BLaER1 treated with 17β-estradiol and CSF1 and Interleukin-3, amounts not matched to agents 10 nM and 100 nM (cell line): ENCODE results near the gene GABRG3.

Experiments
- H3K27ac ChIP-seq, 11 experiments: shearing (Covaris generic); formaldehyde crosslinking; 2 replicates each; pipeline ENCODE4 v1.8.1; 2022
- H3K27me3 ChIP-seq, 11 experiments: shearing (Covaris generic); formaldehyde crosslinking; 2 replicates each; pipeline ENCODE4 v1.8.1; 2022
- H3K36me3 ChIP-seq, 11 experiments: shearing (Covaris generic); formaldehyde crosslinking; 2 replicates each; pipeline ENCODE4 v1.8.1; 2022
- H3K4me1 ChIP-seq, 10 experiments: shearing (Covaris generic); formaldehyde crosslinking; 2 replicates each; pipeline ENCODE4 v1.8.1; 2022
- H3K4me2 ChIP-seq, 11 experiments: shearing (Covaris generic); formaldehyde crosslinking; 2 replicates each; pipeline ENCODE4 v1.8.1; 2022
- H3K4me3 ChIP-seq, 10 experiments: shearing (Covaris generic); formaldehyde crosslinking; 2 replicates each; pipeline ENCODE4 v1.8.1; 2022
- H3K9ac ChIP-seq, 11 experiments: shearing (Covaris generic); formaldehyde crosslinking; 2 replicates each; pipeline ENCODE4 v1.8.1; 2022
- H3K9me3 ChIP-seq, 11 experiments: shearing (Covaris generic); formaldehyde crosslinking; replicated peaks in 1 of 11; 2 replicates each; pipeline ENCODE4 v1.8.1; 2022
- H4K20me1 ChIP-seq, 11 experiments: shearing (Covaris generic); formaldehyde crosslinking; 2 replicates each; pipeline ENCODE4 v1.8.1; 2022
- Cebpa-rat ChIP-seq, 11 experiments: shearing (Covaris generic); IDR thresholded peaks; 2 replicates each; pipeline ENCODE4 v1.8.1; 2022

Gene GABRG3

DNA sequence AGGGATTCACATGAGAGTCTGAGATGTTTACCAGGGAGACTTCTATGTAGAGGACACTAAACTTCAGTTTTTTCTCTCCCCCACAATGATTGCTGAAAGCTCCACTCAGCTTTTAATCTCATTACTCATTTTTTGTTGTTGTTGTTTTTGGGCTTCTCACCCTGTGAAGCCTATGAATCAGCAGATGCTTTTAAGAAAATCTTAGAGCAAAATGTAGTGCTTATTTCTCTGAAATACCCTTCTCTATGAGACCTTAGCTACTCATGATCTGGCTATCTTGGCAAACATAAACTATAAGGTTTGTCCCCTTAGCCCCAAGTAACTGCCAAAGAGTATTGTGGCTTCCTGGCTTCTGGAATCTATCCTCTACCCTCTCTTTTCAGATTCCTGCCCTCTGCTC lies 590.8 kb downstream of the GABRG3 start:
- Histone ChIP-seq H4K20me1 (no peaks in the 10 kb centered on the region), H3K4me2 (no peak overlapping the region), H3K27ac (no peak overlapping the region), H3K4me1 (peaks cover 0 to 18% (median 13%) of the 10 kb centered on the region in 10 experiments; a peak in 13 of 20 replicates), H3K9ac (no peak overlapping the region), H3K27me3 (no peaks in the 10 kb centered on the region), H3K4me3 (no peak overlapping the region), H3K36me3 (no peaks in the 10 kb centered on the region), H3K9me3 (peaks cover 7 to 23% (median 17%) of the 10 kb centered on the region in 11 experiments; a peak in 19 of 22 replicates)
- TF ChIP-seq Cebpa-rat (IDR thresholded peaks at IDR 0.05) = no peak

DNA sequence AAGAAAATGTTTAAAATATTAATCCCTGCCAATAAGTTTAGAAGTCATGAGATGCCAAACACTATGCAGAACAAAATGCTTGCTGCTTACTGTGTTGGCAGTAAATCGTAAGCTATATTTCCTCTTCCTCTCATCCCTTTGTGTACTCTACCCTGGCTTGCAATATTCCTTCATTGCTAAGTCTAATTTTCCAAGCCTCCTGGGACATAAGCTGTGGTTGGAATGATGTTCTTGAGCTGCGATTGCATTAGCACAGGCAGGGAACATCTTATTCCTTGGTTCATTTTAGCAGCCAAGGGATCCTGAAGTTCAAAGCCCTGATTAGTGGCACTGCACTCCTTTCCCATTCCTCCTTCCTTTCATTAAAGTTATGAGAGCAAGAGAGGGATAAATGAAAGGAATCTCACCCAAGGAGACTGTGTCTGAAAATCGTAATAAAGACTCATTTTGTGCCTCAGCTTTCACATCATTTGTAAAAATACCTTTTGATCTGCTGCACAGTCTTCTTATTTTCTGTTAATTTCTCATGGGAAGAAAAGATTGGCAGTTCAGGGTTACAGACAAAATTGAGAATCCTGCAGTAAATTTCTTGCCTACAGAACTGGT lies 592.9 kb downstream of the GABRG3 start:
- no peaks in the 10 kb centered on the region for H4K20me1 ChIP-seq
- no peak for TF ChIP-seq Cebpa-rat (IDR thresholded peaks at IDR 0.05)

DNA sequence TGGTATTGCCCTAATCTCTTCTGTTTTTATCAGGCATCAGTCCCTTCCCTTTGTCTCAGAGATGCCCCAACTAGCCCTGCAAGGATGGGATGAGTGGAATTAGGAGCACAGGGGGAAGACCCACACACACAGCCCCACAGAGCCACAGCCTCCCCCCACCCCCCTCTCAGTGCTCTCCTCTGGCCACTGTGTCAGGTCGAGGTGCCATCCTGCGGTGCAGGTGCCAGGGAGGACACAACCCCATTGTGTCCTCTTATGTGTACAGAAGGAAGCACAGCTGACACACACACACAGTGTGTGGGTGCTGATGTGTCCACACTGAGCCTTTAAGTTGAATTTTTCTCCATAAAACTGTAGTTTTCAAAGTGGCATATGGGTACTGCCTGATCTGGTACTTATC lies 593.7 kb downstream of the GABRG3 start:
- H4K20me1 ChIP-seq = no peaks in the 10 kb centered on the region
- TF ChIP-seq Cebpa-rat (IDR thresholded peaks at IDR 0.05) = no peak
- peaks cover 7 to 20% (median 17%) of the 10 kb centered on the region in 11 experiments; a peak in 19 of 22 replicates for H3K9me3 ChIP-seq
- no peaks in the 10 kb centered on the region for H3K36me3 ChIP-seq
- peaks cover 0 to 18% (median 13%) of the 10 kb centered on the region in 10 experiments; a peak in 13 of 20 replicates for H3K4me1 ChIP-seq
- H3K27ac ChIP-seq = no peak overlapping the region; a peak in 1 of 22 replicates
- H3K27me3 ChIP-seq = no peaks in the 10 kb centered on the region
- no peak overlapping the region for H3K4me3 ChIP-seq
- no peak overlapping the region for H3K9ac ChIP-seq
- no peak overlapping the region for H3K4me2 ChIP-seq

More for the DNA sequence above, 592.9 kb downstream of the GABRG3 start:
- Histone ChIP-seq H3K27ac (no peak overlapping the region), H3K9ac (no peak overlapping the region), H3K27me3 (no peaks in the 10 kb centered on the region), H3K4me3 (no peak overlapping the region), H3K9me3 (peaks cover 7 to 23% (median 17%) of the 10 kb centered on the region in 11 experiments; a peak in 19 of 22 replicates), H3K4me2 (no peak overlapping the region), H3K36me3 (no peaks in the 10 kb centered on the region), H3K4me1 (peaks cover 0 to 18% (median 13%) of the 10 kb centered on the region in 10 experiments; a peak in 13 of 20 replicates)

DNA sequence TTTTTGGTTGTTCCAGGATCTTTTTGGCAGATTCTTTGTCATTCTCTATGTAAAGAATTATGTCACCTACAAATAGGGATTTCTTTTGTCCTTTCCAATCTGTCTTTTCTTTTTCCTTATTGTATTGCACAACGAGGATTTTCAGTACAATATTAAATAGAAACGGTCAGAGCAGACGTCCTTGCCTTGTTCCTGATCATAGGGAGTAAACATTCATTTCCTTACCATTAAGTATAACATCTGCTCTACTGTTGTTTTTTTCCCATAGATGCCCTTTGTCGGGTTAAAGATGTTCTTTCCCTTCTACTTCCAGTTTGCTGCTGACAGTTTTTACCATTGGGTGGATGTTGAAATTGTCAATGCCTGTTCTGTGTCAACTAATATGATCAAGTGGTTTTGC lies 599.8 kb downstream of the GABRG3 start:
- TF ChIP-seq Cebpa-rat (IDR thresholded peaks at IDR 0.05) = no peak
- no peaks in the 10 kb centered on the region for H4K20me1 ChIP-seq
- H3K9me3 ChIP-seq = no peaks in the 10 kb centered on the region
- H3K4me2 ChIP-seq = no peak overlapping the region
- no peak overlapping the region for H3K27ac ChIP-seq
- H3K36me3 ChIP-seq = no peaks in the 10 kb centered on the region
- H3K27me3 ChIP-seq = no peaks in the 10 kb centered on the region
- H3K4me3 ChIP-seq = no peak overlapping the region
- no peak overlapping the region for H3K9ac ChIP-seq
- peaks cover 0 to 11% (median 8%) of the 10 kb centered on the region in 10 experiments; a peak in 13 of 20 replicates for H3K4me1 ChIP-seq

DNA sequence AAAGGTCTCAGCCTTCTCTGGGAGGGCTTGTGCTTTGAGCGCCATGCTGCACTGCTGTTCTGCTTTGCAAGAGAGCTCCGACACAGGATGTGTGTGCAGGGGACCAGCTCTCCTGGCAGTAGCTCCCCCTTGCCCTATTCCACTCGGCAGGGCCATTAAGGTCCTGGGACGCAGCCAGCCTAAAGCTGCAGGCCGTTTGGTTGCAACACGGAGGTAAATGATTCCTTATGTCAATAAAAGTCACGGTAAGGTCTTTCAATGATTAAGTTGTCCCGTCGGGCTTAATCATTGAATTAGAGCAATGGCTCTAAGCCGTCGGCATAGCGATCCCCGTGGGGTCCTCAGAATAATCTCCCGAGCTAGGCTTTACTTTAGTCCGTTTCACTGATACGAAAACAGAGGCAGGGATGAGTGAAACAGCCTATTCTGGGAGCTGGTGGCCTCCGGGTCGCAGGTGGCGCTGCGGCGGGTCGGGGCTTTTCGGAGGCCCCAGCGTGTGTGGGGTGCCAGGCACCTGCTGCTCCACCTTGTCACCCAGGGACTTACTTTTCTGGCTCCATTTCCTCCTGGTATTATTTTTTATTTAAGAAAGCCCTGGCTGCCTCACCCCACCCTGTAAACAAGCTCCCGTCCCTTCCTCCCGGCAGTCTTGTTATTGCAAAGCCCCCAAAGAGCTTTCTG lies 603.0 kb downstream of the GABRG3 start:
- Histone ChIP-seq H3K9me3 (peaks cover 0 to 7% (median 0%) of the 10 kb centered on the region in 11 experiments; a peak in 4 of 22 replicates), H3K27ac (no peak overlapping the region), H3K9ac (no peak overlapping the region), H4K20me1 (no peaks in the 10 kb centered on the region), H3K4me1 (no peaks in the 10 kb centered on the region), H3K27me3 (no peaks in the 10 kb centered on the region), H3K4me2 (no peak overlapping the region), H3K4me3 (no peak overlapping the region), H3K36me3 (no peaks in the 10 kb centered on the region)
- TF ChIP-seq Cebpa-rat (IDR thresholded peaks at IDR 0.05) = no peak

DNA sequence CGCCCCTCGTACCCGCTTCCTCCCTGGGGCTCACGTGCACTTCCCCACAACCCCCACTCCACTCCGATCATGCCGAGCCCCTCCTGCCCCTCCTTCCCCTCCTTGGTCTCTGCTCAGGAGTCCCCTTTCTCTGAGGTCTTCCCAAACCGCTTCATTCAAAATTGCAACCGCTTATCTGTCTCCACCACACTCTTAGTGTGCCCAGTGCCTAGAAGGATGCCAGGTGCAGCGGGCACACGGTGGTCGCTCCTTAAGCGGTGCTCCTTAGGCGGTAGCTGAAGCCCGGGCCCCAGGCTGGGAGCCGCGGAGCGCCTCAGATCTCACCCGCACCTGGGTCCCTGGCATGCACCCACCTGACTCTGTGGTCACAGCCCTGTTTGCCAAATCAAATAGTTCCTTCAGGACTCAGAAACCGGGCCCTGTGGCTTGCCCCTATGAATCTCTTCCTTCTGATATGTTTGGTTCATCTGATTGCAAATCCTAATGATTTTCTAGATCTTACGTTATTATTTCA lies 603.6 kb downstream of the GABRG3 start:
- Histone ChIP-seq H4K20me1 (no peaks in the 10 kb centered on the region), H3K9ac (no peak overlapping the region), H3K4me1 (no peaks in the 10 kb centered on the region), H3K27ac (no peak overlapping the region), H3K9me3 (peaks cover 0 to 7% (median 0%) of the 10 kb centered on the region in 11 experiments; a peak in 4 of 22 replicates), H3K27me3 (no peaks in the 10 kb centered on the region), H3K4me2 (no peak overlapping the region), H3K36me3 (no peaks in the 10 kb centered on the region), H3K4me3 (no peak overlapping the region)
- TF ChIP-seq Cebpa-rat (IDR thresholded peaks at IDR 0.05) = no peak

DNA sequence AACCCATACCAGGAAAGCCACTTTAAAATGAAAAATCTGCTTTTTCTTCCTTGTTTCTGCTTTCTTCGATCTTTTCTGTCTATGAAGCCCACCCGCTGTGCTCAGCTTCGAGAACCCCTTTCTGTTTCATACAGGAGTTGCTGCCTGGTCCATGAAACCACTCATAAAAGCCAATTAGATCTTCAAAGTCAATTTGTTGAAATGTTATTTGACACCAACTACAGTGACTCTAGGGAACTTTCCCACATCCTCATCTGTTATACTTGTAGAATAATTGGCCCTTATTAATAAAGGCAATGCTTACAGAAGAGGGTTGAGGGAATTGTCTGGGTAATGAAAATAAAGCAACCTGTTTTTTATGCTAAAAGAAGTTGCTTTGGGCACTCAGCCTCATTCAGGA lies 604.5 kb downstream of the GABRG3 start:
- no peak for TF ChIP-seq Cebpa-rat (IDR thresholded peaks at IDR 0.05)
- Histone ChIP-seq H3K9me3 (peaks cover 0 to 7% (median 0%) of the 10 kb centered on the region in 11 experiments; a peak in 4 of 22 replicates), H3K27ac (no peak overlapping the region), H3K9ac (no peak overlapping the region), H3K4me2 (no peak overlapping the region), H3K27me3 (no peaks in the 10 kb centered on the region), H3K4me1 (no peaks in the 10 kb centered on the region), H4K20me1 (no peaks in the 10 kb centered on the region), H3K4me3 (no peak overlapping the region), H3K36me3 (no peaks in the 10 kb centered on the region)

DNA sequence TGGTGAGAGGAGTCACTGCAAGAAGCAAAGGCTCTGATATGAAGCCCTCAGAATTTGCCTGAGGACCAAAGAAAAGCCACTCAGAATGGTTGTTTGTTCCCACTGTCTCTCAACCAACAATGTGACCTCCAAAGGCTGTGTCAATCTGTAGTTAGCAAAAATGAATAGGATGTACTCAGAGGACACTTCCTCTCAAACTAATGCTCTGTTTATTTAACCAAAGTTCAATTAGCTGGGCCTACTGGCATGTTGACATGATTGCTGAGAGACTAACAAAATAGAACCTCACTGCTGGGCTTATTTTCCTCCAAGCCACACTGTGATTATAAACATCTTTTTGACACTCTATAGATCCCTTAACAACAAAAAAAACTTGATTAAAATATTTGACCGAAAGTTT lies 605.6 kb downstream of the GABRG3 start:
- Histone ChIP-seq H3K4me2 (no peak overlapping the region), H3K36me3 (no peaks in the 10 kb centered on the region), H4K20me1 (no peaks in the 10 kb centered on the region), H3K9me3 (peaks cover 0 to 7% (median 0%) of the 10 kb centered on the region in 11 experiments; a peak in 4 of 22 replicates), H3K27ac (no peak overlapping the region), H3K4me3 (no peak overlapping the region), H3K9ac (no peak overlapping the region), H3K27me3 (no peaks in the 10 kb centered on the region), H3K4me1 (no peaks in the 10 kb centered on the region)
- TF ChIP-seq Cebpa-rat (IDR thresholded peaks at IDR 0.05) = no peak

DNA sequence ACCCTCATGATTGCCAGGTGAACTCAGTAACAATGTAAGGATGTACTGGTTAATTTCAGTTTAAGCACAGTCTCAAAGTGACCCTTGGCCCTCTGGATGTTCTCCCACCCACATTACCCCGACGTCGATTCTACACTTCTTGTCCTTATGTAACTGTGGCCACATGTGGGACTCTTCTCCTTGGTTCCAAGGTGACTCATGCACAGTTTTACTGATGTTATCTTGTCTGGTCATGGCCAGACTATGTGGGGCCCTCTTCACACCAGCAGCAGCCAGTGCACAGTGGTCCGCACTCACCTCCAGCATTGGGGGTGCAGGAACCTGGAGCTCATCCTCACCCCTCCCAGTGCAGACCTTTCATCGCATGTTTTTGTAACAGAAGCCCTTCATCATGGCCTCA lies 608.8 kb downstream of the GABRG3 start:
- TF ChIP-seq Cebpa-rat (IDR thresholded peaks at IDR 0.05) = no peak
- Histone ChIP-seq H3K9ac (no peak overlapping the region), H3K9me3 (peaks cover 0 to 7% (median 0%) of the 10 kb centered on the region in 11 experiments; a peak in 4 of 22 replicates), H3K4me2 (no peak overlapping the region), H4K20me1 (no peaks in the 10 kb centered on the region), H3K4me1 (no peaks in the 10 kb centered on the region), H3K27me3 (no peaks in the 10 kb centered on the region), H3K4me3 (no peak overlapping the region), H3K27ac (no peak overlapping the region), H3K36me3 (no peaks in the 10 kb centered on the region)
